HG02763 (cell line): ENCODE data around the gene FAM124A.
"Not testable (repeated sequence)": the region's sequence is repeated elsewhere in the genome, so short reads cannot be mapped to it uniquely, and the experiment has no call there.

Experiments
- ATAC-seq: cut with Tn5 transposase; IDR thresholded peaks from one replicate; pipeline ENCODE4 v1.9.1; 2021; ENCODE audit warnings: mild to moderate bottlenecking, moderate library complexity; ENCODE audit not compliant: unreplicated experiment

The FAM124A gene

GRCh38 chr13:51267622-51268021, 45.4 kb downstream of the FAM124A start:
- no peak for ATAC-seq

DNA sequence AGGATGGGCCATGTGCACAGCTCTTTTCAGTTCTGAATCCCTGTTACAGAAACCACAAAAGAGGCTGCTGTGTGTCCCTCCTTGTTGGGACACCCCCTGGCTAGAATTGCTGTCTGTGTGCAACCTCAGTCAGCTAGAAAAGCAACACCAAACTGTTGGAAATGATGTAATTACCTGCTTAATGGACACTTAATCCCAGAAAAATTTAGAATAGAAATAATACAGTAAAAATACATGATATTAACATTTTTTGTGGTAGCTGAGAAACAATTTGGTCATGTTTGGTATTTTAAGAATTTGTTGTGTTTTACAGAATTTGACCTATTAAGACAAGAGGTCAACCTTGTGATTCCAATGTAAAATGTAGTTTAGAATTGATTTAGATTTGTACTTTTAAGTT, 46.8 kb downstream of the FAM124A start:
- no peak for ATAC-seq

- ATAC-seq, result no peak
Observed at GRCh38 chr13:51270623-51271415, 48.6 kb downstream of the FAM124A start.

DNA sequence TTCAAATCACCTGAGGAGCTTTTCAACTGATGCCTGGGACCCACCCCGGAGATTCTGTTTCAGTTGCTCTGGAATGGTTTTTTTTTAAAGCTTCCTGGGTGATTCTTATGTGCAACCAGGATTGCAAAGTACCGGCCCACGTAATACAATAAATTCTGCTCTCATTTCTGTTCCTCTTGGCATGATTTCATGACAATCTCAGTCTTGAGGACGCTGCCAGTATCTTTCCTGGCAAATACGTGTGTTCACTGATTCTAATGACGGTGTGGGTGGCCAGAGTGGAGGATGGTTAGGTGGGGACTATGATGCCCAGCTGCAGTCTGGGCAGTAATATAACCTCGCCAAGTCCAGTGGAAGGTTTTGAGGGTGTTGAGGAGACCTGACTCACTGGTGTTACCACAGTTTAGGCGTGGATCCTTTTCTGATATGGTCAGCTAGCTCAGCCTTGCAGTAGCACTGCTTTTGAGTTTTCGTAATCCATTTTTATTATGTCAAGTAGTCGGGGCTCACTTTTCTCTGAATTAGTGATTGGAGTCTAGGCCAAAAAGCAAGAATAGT, 49.4 kb downstream of the FAM124A start:
- ATAC-seq, result no peak

DNA sequence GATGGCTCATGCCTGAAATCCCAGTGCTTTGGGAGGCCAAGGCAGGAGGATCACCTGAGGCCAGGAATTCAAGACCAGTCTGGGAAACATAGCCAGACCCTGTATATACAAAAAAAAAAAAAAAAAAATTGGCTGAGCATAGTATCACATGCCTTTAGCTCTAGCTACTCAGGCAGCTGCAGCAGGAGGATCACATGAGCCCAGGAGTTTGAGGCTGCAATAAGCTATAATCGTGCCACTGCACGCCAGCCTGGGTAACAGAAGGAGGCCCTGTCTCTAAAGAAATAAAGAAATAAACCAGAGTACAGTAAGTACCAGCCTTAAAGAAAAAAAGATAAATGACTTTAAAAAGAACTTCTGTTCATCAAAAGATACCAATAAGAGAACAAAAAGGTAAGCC, 52.9 kb downstream of the FAM124A start:
- ATAC-seq, result no peak

- no peak for ATAC-seq
Observed at GRCh38 chr13:51276636-51277035, 54.4 kb downstream of the FAM124A start.

DNA sequence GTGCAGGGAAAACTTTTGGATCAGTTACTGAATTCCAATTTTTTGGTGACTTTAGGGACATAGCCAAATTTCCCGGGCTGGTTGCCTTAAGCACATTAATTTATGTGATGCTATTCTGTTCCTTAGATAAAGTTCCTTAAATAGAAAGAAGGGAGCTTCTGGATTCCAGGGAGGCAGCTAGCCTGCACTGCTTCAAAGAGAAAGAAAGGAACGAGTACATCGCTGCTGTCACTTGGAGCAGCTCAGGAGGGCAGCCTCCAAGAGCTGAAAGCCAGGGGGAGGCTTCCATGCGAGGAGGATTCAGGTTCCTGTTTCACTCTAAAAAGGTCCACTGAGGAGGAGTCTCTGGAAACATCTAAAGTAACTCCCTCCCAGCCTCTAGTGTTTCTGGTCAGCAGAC, 55.7 kb downstream of the FAM124A start:
- ATAC-seq, result no peak

- no peak for ATAC-seq
Observed at GRCh38 chr13:51278426-51279130, 56.4 kb downstream of the FAM124A start.

DNA sequence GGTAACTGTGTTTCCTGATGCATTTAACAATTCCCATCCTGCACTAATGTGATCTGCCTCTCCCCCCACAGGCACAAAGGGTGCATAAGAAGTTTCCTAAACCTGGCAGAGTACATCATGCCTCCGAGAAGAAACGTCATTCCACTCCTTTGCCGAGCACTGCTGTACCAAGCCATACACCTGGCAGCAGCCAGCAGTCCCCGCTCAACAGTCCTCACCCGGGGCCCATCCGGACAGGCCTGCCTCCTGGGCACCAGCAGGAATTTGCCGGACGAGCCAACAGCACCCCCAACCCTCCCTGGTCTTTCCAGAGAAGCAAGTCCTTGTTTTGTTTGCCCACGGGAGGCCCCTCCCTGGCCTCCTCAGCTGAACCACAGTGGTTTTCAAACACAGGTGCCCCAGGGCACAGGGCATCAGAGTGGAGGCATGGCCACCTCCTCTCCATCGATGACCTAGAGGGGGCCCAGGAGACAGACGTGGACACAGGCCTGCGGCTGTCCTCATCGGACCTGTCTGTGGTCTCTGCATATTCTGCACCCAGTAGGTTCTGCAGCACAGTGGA, 58.3 kb downstream of the FAM124A start:
- ATAC-seq, result no peak

- ATAC-seq, result no peak
Observed at GRCh38 chr13:51282322-51282721, 60.1 kb downstream of the FAM124A start.

DNA sequence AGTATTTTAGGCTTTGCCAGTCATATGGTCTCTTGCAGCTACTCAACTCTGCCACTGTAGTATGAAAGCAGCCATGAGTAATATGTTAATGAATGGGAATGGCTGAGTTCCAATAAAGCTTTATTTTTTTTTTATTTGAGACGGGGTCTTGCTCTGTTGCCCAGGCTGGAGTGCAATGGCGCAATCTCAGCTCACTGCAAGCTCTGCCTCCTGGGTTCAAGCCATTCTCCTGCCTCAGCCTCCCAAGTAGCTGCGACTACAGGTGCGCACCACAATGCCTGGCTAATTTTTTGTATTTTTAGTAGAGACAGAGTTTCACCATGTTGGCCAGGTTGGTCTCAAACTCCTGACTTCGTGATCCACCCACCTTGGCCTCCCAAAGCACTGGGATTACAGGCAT, 60.7 kb downstream of the FAM124A start:
- not testable (repeated sequence) for ATAC-seq

DNA sequence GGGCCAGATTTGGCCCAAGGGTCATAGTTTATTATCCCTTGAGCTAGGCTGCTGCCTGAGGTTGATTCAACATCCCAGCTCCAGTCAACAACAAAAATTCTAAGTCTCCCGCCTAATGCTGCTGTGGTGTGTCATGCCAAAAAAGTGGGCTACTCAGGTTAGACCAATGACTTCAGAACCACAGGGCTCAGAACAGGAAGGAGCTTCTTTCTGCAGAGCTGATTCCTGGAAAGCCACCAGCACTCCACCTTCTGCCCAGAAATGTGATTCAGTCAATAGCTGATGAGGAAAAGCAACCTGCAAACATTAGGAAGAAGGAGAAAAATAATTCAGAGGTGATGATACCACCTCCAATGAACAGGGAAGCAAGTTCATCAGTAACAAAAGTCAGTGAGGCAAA, 61.2 kb downstream of the FAM124A start:
- ATAC-seq, result no peak

DNA sequence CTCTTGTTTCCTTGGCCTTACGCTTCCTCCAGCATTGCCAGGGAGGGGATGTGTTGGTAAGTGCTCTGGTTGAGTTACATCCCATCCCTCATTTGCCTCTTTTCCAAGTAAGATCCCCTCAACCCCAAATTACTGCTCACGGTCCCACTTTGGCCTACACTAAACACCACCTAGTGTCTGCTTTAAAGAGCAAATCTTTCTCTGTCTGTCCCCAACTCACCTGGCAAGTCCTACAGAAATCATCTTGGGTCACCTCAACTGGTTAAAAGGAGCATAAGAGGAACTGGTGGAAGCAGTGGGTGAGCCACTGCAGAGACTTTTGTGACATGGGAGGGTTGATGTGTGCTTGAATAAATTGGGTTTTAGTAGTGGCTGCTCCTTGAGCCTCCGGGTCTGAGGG, 62.1 kb downstream of the FAM124A start:
- ATAC-seq, result no peak

GRCh38 chr13:51286135-51287002, 64.2 kb downstream of the FAM124A start:
- ATAC-seq, result no peak

- no peak for ATAC-seq
Observed at GRCh38 chr13:51287758-51288157, 65.6 kb downstream of the FAM124A start.

DNA sequence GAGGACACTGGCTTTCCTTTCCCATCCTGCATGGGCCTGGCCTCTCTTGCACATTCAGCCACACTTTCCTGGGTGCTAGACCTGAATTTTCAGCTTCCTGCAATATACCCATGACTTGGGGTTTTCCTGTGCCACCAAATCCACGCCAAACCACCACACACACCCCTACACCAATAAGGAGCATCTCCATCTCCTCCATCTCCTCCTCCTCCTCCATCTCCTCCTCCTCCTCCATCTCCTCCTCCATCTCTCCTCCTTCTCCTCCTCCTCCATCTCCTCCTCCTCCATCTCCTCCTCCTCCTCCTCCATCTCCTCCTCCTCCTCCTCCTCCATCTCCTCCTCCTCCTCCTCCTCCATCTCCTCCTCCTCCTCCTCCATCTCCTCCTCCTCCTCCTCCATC, 66.1 kb downstream of the FAM124A start:
- not testable (repeated sequence) for ATAC-seq

GRCh38 chr13:51291341-51291740, 69.1 kb downstream of the FAM124A start:
- ATAC-seq, result no peak

- ATAC-seq, result no peak
Observed at GRCh38 chr13:51292000-51292565, 69.9 kb downstream of the FAM124A start.

GRCh38 chr13:51297556-51297955, 75.4 kb downstream of the FAM124A start:
- no peak for ATAC-seq

GRCh38 chr13:51298812-51299211, 76.6 kb downstream of the FAM124A start:
- no peak for ATAC-seq
